A673 (cell line): ENCODE results near the gene EFHB.

Experiments
- EZH2 ChIP-seq: fragments of 200-600 bp; sonication (generic); IDR thresholded peaks from 2 replicates; pipeline ENCODE4 v1.6.1; 2017; ENCODE audit warnings: borderline replicate concordance, low read depth, mild to moderate bottlenecking, mixed read lengths, antibody characterized with exemption, low read length; ENCODE audit not compliant: poor library complexity, severe bottlenecking
- TF ChIP-seq, protein P1 (sequence below): fragments of 300-800, 200-600 bp; sonication (generic); conservative IDR thresholded peaks from 2 replicates; pipeline ENCODE4 v1.5.1; 2017; ENCODE audit warnings: low read depth, mild to moderate bottlenecking, antibody characterized with exemption, low read length, moderate library complexity, mixed read lengths

DNA sequence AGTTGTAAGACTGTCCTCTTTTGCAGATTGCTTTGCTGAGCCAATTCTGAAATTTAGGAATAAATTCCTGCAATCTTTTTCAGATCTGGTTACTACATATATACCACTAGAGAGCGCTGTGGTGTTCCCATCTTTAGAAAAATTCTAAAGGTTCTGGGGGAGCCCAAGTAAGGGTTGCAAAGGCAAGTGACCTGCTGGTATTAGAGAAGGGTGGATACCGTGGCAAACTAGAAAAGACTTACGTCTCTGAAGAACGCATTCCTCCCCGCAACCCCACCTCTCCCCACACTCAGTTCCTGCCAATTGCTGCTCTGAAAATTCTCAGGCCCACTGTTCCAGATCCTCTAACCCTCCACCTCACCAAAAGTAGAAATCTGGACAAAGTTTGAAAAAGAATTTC is 48.5 kb downstream of the EFHB start:
- TF ChIP-seq, protein P1, sequence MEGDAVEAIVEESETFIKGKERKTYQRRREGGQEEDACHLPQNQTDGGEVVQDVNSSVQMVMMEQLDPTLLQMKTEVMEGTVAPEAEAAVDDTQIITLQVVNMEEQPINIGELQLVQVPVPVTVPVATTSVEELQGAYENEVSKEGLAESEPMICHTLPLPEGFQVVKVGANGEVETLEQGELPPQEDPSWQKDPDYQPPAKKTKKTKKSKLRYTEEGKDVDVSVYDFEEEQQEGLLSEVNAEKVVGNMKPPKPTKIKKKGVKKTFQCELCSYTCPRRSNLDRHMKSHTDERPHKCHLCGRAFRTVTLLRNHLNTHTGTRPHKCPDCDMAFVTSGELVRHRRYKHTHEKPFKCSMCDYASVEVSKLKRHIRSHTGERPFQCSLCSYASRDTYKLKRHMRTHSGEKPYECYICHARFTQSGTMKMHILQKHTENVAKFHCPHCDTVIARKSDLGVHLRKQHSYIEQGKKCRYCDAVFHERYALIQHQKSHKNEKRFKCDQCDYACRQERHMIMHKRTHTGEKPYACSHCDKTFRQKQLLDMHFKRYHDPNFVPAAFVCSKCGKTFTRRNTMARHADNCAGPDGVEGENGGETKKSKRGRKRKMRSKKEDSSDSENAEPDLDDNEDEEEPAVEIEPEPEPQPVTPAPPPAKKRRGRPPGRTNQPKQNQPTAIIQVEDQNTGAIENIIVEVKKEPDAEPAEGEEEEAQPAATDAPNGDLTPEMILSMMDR, result peak; percentile 73
- TF ChIP-seq EZH2, result no peak
